Astrocyte of the cerebellum (primary cell): Measurements from ENCODE around the gene CMTM1.

Source experiments
- DNase-seq: peaks from one replicate; pipeline ENCODE4 v3.0.0-alpha.2; 2011; ENCODE audit warnings: low read depth
- H3K4me3 ChIP-seq: 2 replicates; pipeline ENCODE4 v1.5.1; 2011; ENCODE audit warnings: mild to moderate bottlenecking, low read depth, low read length, moderate library complexity
- CTCF ChIP-seq: IDR thresholded peaks from 2 replicates; pipeline ENCODE4 v1.5.1; 2012; ENCODE audit warnings: low read length, low read depth, moderate library complexity, mild to moderate bottlenecking; ENCODE audit errors: missing control alignments
- in situ Hi-C: cut with HindIII; loops from 2 replicates; pipeline ENCODE4 v1.10.0; 2017; ENCODE audit warnings: low sequenced_read_pairs

CMTM1 gene

GRCh38 chr16:66572356-66572755 lies 6.1 kb downstream of the CMTM1 start:
- no peak overlapping the region for H3K4me3 ChIP-seq
- no peak for DNase-seq
- TF ChIP-seq CTCF: no peak
- in situ Hi-C loops: no loop called here

GRCh38 chr16:66574081-66574480 lies 7.8 kb downstream of the CMTM1 start:
- in situ Hi-C loops: no loop called here

GRCh38 chr16:66574531-66574930 lies 8.3 kb downstream of the CMTM1 start:
- no peak overlapping the region for H3K4me3 ChIP-seq
- in situ Hi-C loops: no loop called here
- no peak for TF ChIP-seq CTCF
- DNase-seq: no peak

More at GRCh38 chr16:66574081-66574480, 7.8 kb downstream of the CMTM1 start:
- no peak for TF ChIP-seq CTCF
- H3K4me3 ChIP-seq: no peak overlapping the region
- no peak for DNase-seq

- no peak overlapping the region for H3K4me3 ChIP-seq
- DNase-seq: no peak
- TF ChIP-seq CTCF: no peak
- in situ Hi-C loops: loop anchor here (25.0 kb wide), 1 partner anchor 163 kb away; no protein-coding TSS in a partner anchor
Observed at GRCh38 chr16:66575060-66575459, 8.8 kb downstream of the CMTM1 start.

GRCh38 chr16:66576296-66576695 lies 10.1 kb downstream of the CMTM1 start:
- in situ Hi-C loops: loop anchor here (25.0 kb wide), 1 partner anchor 164 kb away; no protein-coding TSS in a partner anchor
- no peak overlapping the region for H3K4me3 ChIP-seq
- DNase-seq: no peak
- no peak for TF ChIP-seq CTCF

- no peak within 1 kb of the TSS for H3K4me3 ChIP-seq
- in situ Hi-C loops: loop anchor here (25.0 kb wide), 1 partner anchor 167 kb away; no protein-coding TSS in a partner anchor
- no peak for TF ChIP-seq CTCF
- no peak for DNase-seq
Observed at GRCh38 chr16:66578651-66579531, 12.7 kb downstream of the CMTM1 start, which contains the start of gene CMTM2. Gene CMTM2 (plus strand): TSS chr16:66579463. CDS start chr16:66579608, 145 bp downstream.
